IMR-90 (cell line): ENCODE results near the gene NTM. TPM values are rescaled to one million over a fixed set of nuclear protein-coding genes. Genes with fewer than 3 reads are reported as not detected.

Experiments used
- ATAC-seq: fragments of 200-7000 bp; cut with Tn5 transposase; 2 replicates; pipeline ENCODE4 v1.9.1; 2020; ENCODE audit warnings: low read depth, mild to moderate bottlenecking, moderate library complexity
- BruUV-seq: library from RNA; stranded (reverse); fragments of 400-500 nt; replicated peaks from 2 replicates; lab custom pipeline; 2021; lab: Mats Ljungman, UMichigan
- CTCF ChIA-PET: fragments of 300-600 bp; formaldehyde crosslinking; extraction: SDS; loops from one replicate; lab custom pipeline; 2021; ENCODE audit warnings: antibody characterized with exemption; lab: Yijun Ruan, JAX
- POLR2A ChIA-PET: fragments of 300-600 bp; sonication (Branson Sonifier 250); formaldehyde crosslinking; loops from one replicate; lab custom pipeline; 2022; ENCODE audit warnings: antibody characterized with exemption; ENCODE audit not compliant: unreplicated experiment; lab: Charles Lee
- DNase-seq: peaks from one replicate; pipeline ENCODE4 v3.0.0; 2013
- H2AFZ ChIP-seq: replicated peaks from 2 replicates; pipeline ENCODE3; 2013; ENCODE audit warnings: low read length, mild to moderate bottlenecking; ENCODE audit not compliant: poor library complexity
- H2AK5ac ChIP-seq: 2 replicates; pipeline ENCODE4 v1.6.1; 2013; ENCODE audit warnings: low read depth, low read length, inconsistent platforms
- H2AK9ac ChIP-seq: replicated peaks from 2 replicates; pipeline ENCODE3; 2013; ENCODE audit warnings: mild to moderate bottlenecking, low read depth, low read length, moderate library complexity; ENCODE audit not compliant: poor library complexity
- H2BK120ac ChIP-seq: 2 replicates; pipeline ENCODE4 v1.6.1; 2013; ENCODE audit warnings: low read depth, low read length, inconsistent platforms
- H2BK15ac ChIP-seq: 3 replicates; pipeline ENCODE4 v1.6.1; 2013; ENCODE audit warnings: low read depth, low read length, inconsistent platforms
- H2BK20ac ChIP-seq: 2 replicates; pipeline ENCODE4 v1.6.1; 2013; ENCODE audit warnings: low read depth, mild to moderate bottlenecking, inconsistent platforms, low read length, moderate library complexity
- H2BK5ac ChIP-seq: 2 replicates; pipeline ENCODE4 v1.6.1; 2013; ENCODE audit warnings: mild to moderate bottlenecking, low read depth, low read length, inconsistent platforms; ENCODE audit not compliant: poor library complexity, severe bottlenecking
- H3K14ac ChIP-seq: replicated peaks from 2 replicates; pipeline ENCODE4 v1.6.1; 2013; ENCODE audit warnings: low read depth, low read length, inconsistent platforms
- H3K18ac ChIP-seq: 2 replicates; pipeline ENCODE4 v1.6.1; 2013; ENCODE audit warnings: low read depth, low read length, control low read depth
- H3K23ac ChIP-seq: 2 replicates; pipeline ENCODE4 v1.6.1; 2013; ENCODE audit warnings: low read depth, low read length, inconsistent platforms
- H3K27ac ChIP-seq: 2 replicates; pipeline ENCODE4 v1.5.1; 2013; ENCODE audit warnings: mild to moderate bottlenecking, control low read depth, low read length; ENCODE audit not compliant: insufficient read depth
- H3K27me3 ChIP-seq: 2 replicates; pipeline ENCODE4 v1.6.1; 2013; ENCODE audit warnings: low read length; ENCODE audit not compliant: control insufficient read depth, insufficient read depth
- H3K36me3 ChIP-seq: 2 replicates; pipeline ENCODE4 v1.6.1; 2013; ENCODE audit warnings: low read length, mixed read lengths; ENCODE audit not compliant: control insufficient read depth, insufficient read depth
- H3K4ac ChIP-seq: 2 replicates; pipeline ENCODE4 v1.6.1; 2013; ENCODE audit warnings: low read depth, low read length, inconsistent platforms
- H3K4me1 ChIP-seq: 2 replicates; pipeline ENCODE4 v1.6.1; 2013; ENCODE audit warnings: low read length, mixed read lengths; ENCODE audit not compliant: control insufficient read depth, insufficient read depth
- H3K4me2 ChIP-seq: 2 replicates; pipeline ENCODE4 v1.6.1; 2013; ENCODE audit warnings: low read depth, mild to moderate bottlenecking, control low read depth, low read length, moderate library complexity
- H3K4me3 ChIP-seq: 2 replicates; pipeline ENCODE4 v1.5.1; 2013; ENCODE audit warnings: low read depth, mild to moderate bottlenecking, control low read depth, low read length, moderate library complexity; ENCODE audit not compliant: insufficient read depth
- H3K56ac ChIP-seq: 2 replicates; pipeline ENCODE4 v1.6.1; 2013; ENCODE audit warnings: low read length, inconsistent platforms; ENCODE audit not compliant: insufficient read depth; ENCODE audit errors: extremely low read depth
- H3K79me1 ChIP-seq, 2 experiments: 2 replicates each; pipeline ENCODE4 v1.6.1; 2013; ENCODE audit warnings: low read length in 2 of 2, inconsistent platforms in 1 of 2, low read depth in 1 of 2
- H3K9ac ChIP-seq: 2 replicates; pipeline ENCODE4 v1.6.1; 2013; ENCODE audit warnings: low read depth, low read length, control low read depth
- H3K9me1 ChIP-seq: 2 replicates; pipeline ENCODE4 v1.6.1; 2013; ENCODE audit warnings: low read length, inconsistent platforms; ENCODE audit not compliant: insufficient read depth
- H3K9me3 ChIP-seq: 2 replicates; pipeline ENCODE4 v1.6.1; 2013; ENCODE audit warnings: low read length; ENCODE audit not compliant: control insufficient read depth, insufficient read depth
- H4K20me1 ChIP-seq: 2 replicates; pipeline ENCODE4 v1.6.1; 2013; ENCODE audit warnings: low read length, inconsistent platforms; ENCODE audit not compliant: insufficient read depth
- H4K5ac ChIP-seq: 2 replicates; pipeline ENCODE4 v1.6.1; 2013; ENCODE audit warnings: mild to moderate bottlenecking, low read depth, low read length, control low read depth
- H4K8ac ChIP-seq, 2 experiments: 2 replicates each; pipeline ENCODE4 v1.6.1; 2013; ENCODE audit warnings: low read depth in 2 of 2, low read length in 2 of 2, control low read depth in 1 of 2, inconsistent platforms in 1 of 2
- H4K91ac ChIP-seq: 2 replicates; pipeline ENCODE4 v1.6.1; 2013; ENCODE audit warnings: low read depth, low read length, inconsistent platforms; ENCODE audit not compliant: insufficient read depth
- CHD1 ChIP-seq: IDR thresholded peaks from 2 replicates; pipeline ENCODE4 v1.6.1; 2012; ENCODE audit warnings: low read depth, low read length, improper control_type of control experiment
- MAFK ChIP-seq: IDR thresholded peaks from 2 replicates; pipeline ENCODE4 v1.6.1; 2012; ENCODE audit warnings: low read depth, low read length, improper control_type of control experiment
- MAZ ChIP-seq: IDR thresholded peaks from 2 replicates; pipeline ENCODE4 v1.6.1; 2012; ENCODE audit warnings: low read depth, mild to moderate bottlenecking, low read length, improper control_type of control experiment, moderate library complexity, borderline replicate concordance
- MXI1 ChIP-seq: IDR thresholded peaks from 2 replicates; pipeline ENCODE4 v1.6.1; 2012; ENCODE audit warnings: low read depth, mild to moderate bottlenecking, low read length, moderate library complexity, borderline replicate concordance
- POLR2A ChIP-seq: IDR thresholded peaks from 2 replicates; pipeline ENCODE4 v1.6.1; 2012; ENCODE audit warnings: mild to moderate bottlenecking, low read depth, low read length
- RFX5 ChIP-seq: IDR thresholded peaks from 2 replicates; pipeline ENCODE4 v1.8.0; 2012; ENCODE audit warnings: low read depth, mild to moderate bottlenecking, low read length, moderate library complexity
- WGBS, 2 experiments: methylation state at CpG; one replicate each; pipeline versions ENCODE4 v1.1.5 to v1.1.7; 2013; ENCODE audit warnings: missing lambda C conversion rate in 2 of 2; ENCODE audit not compliant: insufficient read length in 1 of 2; ENCODE audit errors: extremely low coverage in 2 of 2; 5-methylcytosine and 5-hydroxymethylcytosine counted together
- dilution Hi-C: fragments of 300-500 bp; cut with HindIII; formaldehyde crosslinking; loops from one replicate; pipeline ENCODE4 v1.14.3; 2018; ENCODE audit warnings: low sequenced_read_pairs; ENCODE audit not compliant: unreplicated experiment
- in situ Hi-C: fragments of 300-500 bp; cut with MboI; formaldehyde crosslinking; loops from 3 replicates; pipeline ENCODE4 v1.14.3; 2019; ENCODE audit warnings: low sequenced_read_pairs, inconsistent platforms, mixed read lengths
- intact Hi-C: fragments of 100-400 bp; cut with micrococcal nuclease; formaldehyde crosslinking; loops from 2 replicates; pipeline ENCODE4 v1.10.0; 2022
- polyA plus RNA-seq, 3 experiments: library from polyadenylated mRNA; depleted of rRNA; stranded (reverse); fragments of >200 nt; gene quantifications; 2 replicates each; pipeline ENCODE4 v1.2.3, GENCODE V29; 2012; ENCODE audit warnings: low replicate concordance in 1 of 3
- total RNA-seq: library from RNA; depleted of rRNA; stranded (reverse); fragments of >200 nt; gene quantifications from 2 replicates; pipeline ENCODE4 v1.2.3, GENCODE V29; 2012

NTM gene
- total and polyA plus RNA-seq, 2 of the 4 experiments (the other 2 are of a cell fraction), result 19.5 to 25.5 TPM

- peaks cover 3 to 21% of the 10 kb centered on the region in 2 experiments; a peak in 2 of 4 replicates for H3K79me1 ChIP-seq
- BruUV-seq, result no TSS peak
Measured at GRCh38 chr11:131951121-131951520, 580.7 kb downstream of the NTM start.

More at GRCh38 chr11:131951121-131951520, 580.7 kb downstream of the NTM start:
- Histone ChIP-seq H2BK15ac (no peak overlapping the region), H2BK5ac (no peak overlapping the region), H3K9me1 (peaks cover 6% of the 10 kb centered on the region), H3K27ac (no peak overlapping the region), H3K9me3 (no peaks in the 10 kb centered on the region), H3K18ac (no peak overlapping the region), H3K27me3 (no peaks in the 10 kb centered on the region), H3K4me3 (no peak overlapping the region), H3K9ac (no peak overlapping the region), H3K4me1 (no peaks in the 10 kb centered on the region), H2BK20ac (no peak overlapping the region), H4K20me1 (no peaks in the 10 kb centered on the region), H4K5ac (no peak overlapping the region), H2AFZ (no peak overlapping the region), H2AK9ac (no peak overlapping the region), H3K23ac (no peak overlapping the region), H2BK120ac (no peak overlapping the region), H4K8ac (no peak overlapping the region), H3K14ac (no peak overlapping the region), H3K56ac (no peak overlapping the region), H3K4ac (no peak overlapping the region), H4K91ac (no peak overlapping the region), H3K36me3 (no peaks in the 10 kb centered on the region), H3K4me2 (no peak overlapping the region), H2AK5ac (no peak overlapping the region)
- in situ Hi-C loops, result no loop called here
- DNase-seq (no peak), ATAC-seq (no peak)
- CTCF ChIA-PET, result no interaction called here
- WGBS, 2 experiments, result no CpG with 5 or more reads among the region's 2 CpGs
- intact Hi-C loops, result no loop called here
- POLR2A ChIA-PET, result no interaction called here
- dilution Hi-C loops, result no loop called here
- TF ChIP-seq RFX5 (no peak), MXI1 (no peak), MAZ (no peak), CHD1 (no peak), POLR2A (no peak), MAFK (no peak)
